Medulla oblongata (tissue), 1 donor: ENCODE results near the gene TPRG1.
"Not testable (repeated sequence)": the region's sequence is repeated elsewhere in the genome, so short reads cannot be mapped to it uniquely, and the experiment has no call there.

ENCODE experiments used
- DNase-seq: peaks from one replicate; pipeline ENCODE4 v3.0.0-alpha.2; 2015; ENCODE audit errors: extremely low spot score

The TPRG1 gene

GRCh38 chr3:189312866-189313265 lies 141.1 kb downstream of the TPRG1 start:
- no peak for DNase-seq

- no peak for DNase-seq
These were observed 144.7 kb downstream of the TPRG1 start for GRCh38 chr3:189316296-189317019.

- DNase-seq, result no peak
These were observed 146.1 kb downstream of the TPRG1 start for GRCh38 chr3:189317911-189318310.

- no peak for DNase-seq
These were observed 148.7 kb downstream of the TPRG1 start for GRCh38 chr3:189320511-189320910.

GRCh38 chr3:189322339-189322738 lies 150.6 kb downstream of the TPRG1 start:
- no peak for DNase-seq

GRCh38 chr3:189324538-189325138 lies 152.9 kb downstream of the TPRG1 start:
- DNase-seq, result peak; percentile 8

GRCh38 chr3:189325454-189325853 lies 153.7 kb downstream of the TPRG1 start:
- no peak for DNase-seq

GRCh38 chr3:189329630-189330029 lies 157.9 kb downstream of the TPRG1 start:
- not testable (repeated sequence) for DNase-seq

- DNase-seq, result no peak
These were observed 158.3 kb downstream of the TPRG1 start for GRCh38 chr3:189330066-189330465.

- DNase-seq, result no peak
These were observed 159.2 kb downstream of the TPRG1 start for GRCh38 chr3:189331002-189331418.

GRCh38 chr3:189334064-189334920 lies 162.5 kb downstream of the TPRG1 start:
- no peak for DNase-seq

GRCh38 chr3:189337673-189338091 lies 165.9 kb downstream of the TPRG1 start:
- no peak for DNase-seq

GRCh38 chr3:189338366-189338765 lies 166.6 kb downstream of the TPRG1 start:
- no peak for DNase-seq

GRCh38 chr3:189339996-189340395 lies 168.2 kb downstream of the TPRG1 start:
- DNase-seq, result no peak

GRCh38 chr3:189340680-189341460 lies 169.1 kb downstream of the TPRG1 start:
- no peak for DNase-seq

- DNase-seq, result no peak
These were observed 171.0 kb downstream of the TPRG1 start for GRCh38 chr3:189342811-189343210.

GRCh38 chr3:189344996-189345395 lies 173.2 kb downstream of the TPRG1 start:
- no peak for DNase-seq

- no peak for DNase-seq
These were observed 178.0 kb downstream of the TPRG1 start for GRCh38 chr3:189349772-189350171.

- no peak for DNase-seq
These were observed 181.7 kb downstream of the TPRG1 start for GRCh38 chr3:189353318-189353965.

GRCh38 chr3:189353988-189354889 lies 182.5 kb downstream of the TPRG1 start:
- no peak for DNase-seq
